GM12873 (cell line): ENCODE measurements around the gene FNDC5.

Experiments used
- TF ChIP-seq, protein P1 (sequence below): IDR thresholded peaks from 2 replicates; pipeline ENCODE4 v1.5.1; 2012; ENCODE audit warnings: low read depth, mild to moderate bottlenecking, moderate library complexity, low read length, control low read depth; ENCODE audit not compliant: insufficient read depth; ENCODE audit errors: missing control alignments

Gene FNDC5

DNA sequence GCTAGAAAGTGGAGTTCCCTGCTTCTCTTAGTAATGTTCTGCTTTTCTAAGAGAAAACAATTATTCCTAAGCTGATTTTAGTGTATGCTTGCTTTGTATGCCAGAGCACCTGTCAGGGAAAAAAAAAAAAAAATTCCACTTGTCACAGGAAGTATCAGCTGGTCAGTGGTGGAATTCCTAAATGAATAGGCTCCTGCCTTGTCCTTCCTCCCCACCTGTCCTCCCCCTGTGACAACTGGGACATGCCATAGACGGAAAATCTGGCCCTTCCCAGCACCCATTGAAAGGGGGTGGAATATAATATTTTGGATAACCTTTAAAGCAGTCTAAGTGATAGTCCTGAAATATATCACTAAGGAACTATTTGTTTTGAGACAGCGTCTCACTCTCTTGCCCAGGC, 10.8 kb downstream of the FNDC5 start:
- TF ChIP-seq, protein P1, sequence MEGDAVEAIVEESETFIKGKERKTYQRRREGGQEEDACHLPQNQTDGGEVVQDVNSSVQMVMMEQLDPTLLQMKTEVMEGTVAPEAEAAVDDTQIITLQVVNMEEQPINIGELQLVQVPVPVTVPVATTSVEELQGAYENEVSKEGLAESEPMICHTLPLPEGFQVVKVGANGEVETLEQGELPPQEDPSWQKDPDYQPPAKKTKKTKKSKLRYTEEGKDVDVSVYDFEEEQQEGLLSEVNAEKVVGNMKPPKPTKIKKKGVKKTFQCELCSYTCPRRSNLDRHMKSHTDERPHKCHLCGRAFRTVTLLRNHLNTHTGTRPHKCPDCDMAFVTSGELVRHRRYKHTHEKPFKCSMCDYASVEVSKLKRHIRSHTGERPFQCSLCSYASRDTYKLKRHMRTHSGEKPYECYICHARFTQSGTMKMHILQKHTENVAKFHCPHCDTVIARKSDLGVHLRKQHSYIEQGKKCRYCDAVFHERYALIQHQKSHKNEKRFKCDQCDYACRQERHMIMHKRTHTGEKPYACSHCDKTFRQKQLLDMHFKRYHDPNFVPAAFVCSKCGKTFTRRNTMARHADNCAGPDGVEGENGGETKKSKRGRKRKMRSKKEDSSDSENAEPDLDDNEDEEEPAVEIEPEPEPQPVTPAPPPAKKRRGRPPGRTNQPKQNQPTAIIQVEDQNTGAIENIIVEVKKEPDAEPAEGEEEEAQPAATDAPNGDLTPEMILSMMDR: no peak

DNA sequence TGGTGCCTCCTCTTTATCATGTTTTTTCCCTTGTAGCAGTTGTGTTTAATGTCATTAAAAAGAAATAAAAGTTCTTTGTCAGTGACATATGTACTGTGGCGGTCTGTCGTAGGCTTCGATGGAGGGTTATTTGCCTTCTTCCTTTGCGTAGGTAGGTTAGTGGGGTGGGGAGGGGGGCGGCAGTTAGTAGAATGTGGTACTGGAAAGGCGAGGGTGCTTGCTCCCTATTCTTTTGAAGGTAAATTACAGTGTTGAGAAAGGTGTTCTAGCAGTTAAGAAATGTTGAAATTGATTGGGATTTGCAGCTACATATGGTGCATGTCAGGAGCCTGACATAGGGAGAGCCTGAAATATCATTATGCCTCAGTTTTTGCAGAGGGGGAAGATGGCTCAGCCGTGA, 11.9 kb downstream of the FNDC5 start:
- TF ChIP-seq, protein P1: no peak

DNA sequence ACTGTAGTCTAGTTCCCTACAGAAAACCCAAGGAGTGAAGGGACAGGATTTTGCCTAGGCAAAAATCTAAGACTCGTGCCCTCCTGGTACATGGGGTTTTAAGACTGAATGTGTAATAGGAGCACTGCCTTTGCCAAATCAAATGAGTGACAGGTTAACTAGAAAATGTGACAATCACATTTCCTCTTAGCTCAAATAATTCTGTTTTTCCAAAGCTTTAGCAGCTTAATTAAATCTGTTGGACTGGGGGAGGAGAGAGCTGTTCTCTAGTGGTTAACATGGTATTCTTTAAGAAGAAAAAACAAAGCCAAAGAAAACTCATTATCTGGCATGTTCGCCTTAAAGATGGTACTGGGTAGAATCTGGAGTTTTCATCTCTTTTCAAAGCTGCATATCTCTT, 12.6 kb downstream of the FNDC5 start:
- TF ChIP-seq, protein P1: no peak

DNA sequence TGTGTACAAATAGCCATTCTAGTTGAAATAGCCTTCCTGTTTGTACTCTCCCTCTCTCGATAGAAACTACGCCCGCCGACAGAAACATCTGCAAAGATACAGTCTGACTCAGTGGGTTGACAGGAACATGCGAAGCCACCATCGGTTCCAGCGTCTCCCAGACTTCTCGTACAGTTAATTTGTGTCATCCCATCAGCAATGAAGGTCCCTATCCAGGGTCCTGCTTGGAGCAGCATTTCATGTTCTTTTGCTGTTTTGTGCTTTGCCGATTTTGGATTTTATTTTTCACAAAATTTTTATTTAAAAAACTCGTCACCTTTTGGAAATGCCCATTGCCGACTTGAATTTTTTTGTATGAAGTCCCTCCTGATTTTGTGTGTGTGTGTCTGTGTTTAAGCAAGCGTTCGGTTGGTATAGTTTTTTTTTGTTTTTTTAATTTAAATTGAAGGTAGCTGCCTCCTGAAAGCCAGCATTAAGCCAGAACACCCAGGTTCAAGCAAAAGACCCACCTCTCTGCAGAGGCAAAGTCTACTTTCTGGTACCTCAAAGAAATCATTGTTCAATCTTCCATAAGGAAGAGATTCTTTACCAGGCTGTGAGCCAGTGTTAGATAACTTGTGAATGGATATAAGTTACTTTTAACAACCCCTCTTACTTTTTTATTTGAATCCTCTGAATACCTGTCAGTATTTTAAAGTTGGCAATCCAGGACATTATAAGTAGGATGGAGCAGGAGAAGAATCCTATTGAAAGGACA, 14.7 kb downstream of the FNDC5 start:
- TF ChIP-seq, protein P1: no peak

DNA sequence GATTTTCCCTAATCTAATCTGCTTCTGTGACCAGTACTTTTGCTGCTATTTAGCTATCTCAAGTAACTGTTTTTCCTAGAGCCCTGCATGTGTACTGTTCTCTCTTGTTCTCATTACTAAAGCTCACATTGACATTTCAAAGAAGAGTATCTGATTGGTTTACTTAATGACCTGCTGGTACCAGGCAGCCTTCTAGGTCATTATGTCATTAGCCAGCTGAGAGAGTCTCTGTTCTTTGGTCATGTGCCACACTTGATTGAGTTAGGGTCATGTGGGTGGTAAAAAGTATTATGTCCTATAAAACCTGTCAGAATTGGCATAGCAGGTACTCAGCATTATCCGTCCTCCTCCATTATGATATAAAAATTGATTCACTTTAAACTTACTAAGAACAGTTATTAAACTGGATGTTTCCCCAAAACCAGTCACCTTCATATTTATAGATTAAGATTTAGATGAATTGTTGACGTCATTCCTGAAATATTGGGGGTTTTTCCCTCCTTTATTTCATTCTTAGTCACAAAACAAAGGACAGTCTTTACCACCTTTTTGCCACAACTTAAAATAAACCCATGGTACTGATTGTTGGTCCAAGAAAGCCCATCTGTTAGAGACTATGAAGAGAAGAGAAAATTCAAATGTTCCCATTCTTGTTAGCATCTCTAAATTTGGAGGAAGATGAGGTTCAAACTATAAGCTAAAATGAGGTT, 22.2 kb downstream of the FNDC5 start:
- TF ChIP-seq, protein P1: no peak

DNA sequence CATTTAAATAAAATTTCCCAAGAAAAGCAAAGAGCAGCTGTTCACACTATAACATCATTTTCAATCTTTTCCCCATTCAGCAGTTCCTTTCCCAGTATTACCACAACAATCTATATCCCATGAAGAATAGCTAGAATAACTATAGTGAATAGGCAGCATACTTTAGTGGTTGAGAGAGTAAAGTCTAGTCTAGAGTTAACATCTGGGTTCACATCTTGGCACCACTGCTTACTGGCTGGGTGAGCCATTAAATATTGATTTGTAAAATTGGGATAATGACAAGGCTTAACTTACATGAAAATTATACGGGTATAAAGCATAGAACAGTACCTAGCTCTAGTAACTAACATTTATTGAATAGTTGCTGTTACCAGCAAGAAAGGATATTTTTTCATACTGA, 38.8 kb downstream of the FNDC5 start:
- TF ChIP-seq, protein P1: no peak

DNA sequence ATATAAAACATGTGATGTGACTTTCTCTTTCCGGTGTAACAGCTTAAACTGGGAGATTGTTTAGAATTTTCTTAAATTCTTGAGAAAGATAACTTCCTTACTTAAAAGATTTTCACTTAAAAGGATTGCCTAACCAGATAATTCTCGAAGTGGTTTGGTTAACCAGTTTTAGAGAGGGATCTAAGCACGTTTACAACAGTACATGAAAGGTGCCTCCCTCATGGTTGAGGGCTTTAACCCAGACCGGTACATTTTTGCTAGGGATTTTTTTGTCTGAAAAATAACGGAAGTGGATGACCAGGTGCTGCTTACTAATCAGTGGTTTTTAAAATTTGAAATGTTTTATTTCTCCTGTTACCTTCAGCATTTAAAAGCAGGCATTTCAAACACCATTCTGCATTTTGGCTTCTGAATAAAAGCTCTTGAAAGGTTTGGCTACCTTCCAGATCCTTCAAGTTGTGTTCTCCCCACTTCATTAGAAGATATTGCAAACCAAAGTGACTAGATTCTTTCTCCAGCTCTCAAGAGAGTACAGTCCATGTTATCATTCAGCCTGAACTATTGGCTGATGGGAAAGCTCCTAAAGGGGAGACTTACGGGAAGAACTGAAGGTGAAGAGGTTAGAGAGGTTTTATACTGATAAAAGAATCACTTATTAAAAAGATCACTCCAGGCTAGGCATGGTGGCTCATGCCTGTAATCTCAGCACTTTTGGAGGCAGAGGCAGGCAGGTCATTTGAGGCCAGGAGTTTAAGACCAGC, 40.4 kb downstream of the FNDC5 start:
- TF ChIP-seq, protein P1: no peak
